NCI-H345 treated with DMSO at 0.1 percent for 48 hours (cell line): ENCODE data around the gene SMYD3.
A peak's percentile ranks its signal among the peaks of the same experiment; 100 is the strongest.

Source experiments
- DNase-seq: peaks from one replicate; lab custom pipeline; 2025; ENCODE audit not compliant: unreplicated experiment; lab: John Stamatoyannopoulos, UW

Gene SMYD3

DNA sequence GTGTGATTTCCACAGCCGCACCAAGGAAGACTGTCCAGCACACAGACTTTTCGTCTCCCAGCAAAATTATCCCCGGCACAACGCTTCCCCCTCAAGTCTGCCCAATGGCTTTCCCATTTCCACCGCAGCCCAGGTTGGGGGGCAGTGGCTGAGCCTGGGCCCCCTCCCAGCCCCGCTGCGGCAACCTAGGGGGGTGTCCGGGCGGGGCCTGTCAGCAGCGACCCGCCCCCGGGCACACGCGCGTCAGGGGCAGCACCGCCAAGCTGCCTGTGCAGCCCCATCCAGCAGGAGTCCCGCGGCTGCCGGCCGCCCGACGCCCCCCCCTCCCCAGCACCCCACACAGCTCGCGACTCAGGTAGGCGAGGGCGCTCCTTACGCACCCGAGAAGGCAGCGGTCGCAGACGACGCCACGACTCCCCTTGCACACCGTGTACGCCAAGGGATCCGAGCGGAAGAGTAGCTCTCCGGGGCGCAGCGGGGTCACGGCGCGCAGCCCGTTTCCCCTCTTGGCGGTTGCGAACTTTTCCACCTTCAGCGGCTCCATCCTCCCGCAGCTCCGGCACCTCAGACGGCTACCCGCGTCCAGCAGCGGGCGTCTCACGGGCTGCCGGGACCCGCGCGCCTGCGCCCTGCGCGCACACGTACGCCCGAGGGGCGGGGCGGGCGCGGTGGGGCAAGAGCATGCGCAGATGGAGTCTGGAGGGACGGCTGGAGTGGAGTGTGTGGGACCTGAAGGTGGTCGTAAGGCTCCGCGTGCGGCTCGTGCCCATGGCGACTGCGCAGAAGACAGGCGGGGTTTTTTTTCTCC is at the start of gene SMYD3:
Gene SMYD3, minus strand, starts transcription at position 606 of the 808 bp plus-strand sequence.
- peak; percentile 61 for DNase-seq

DNA sequence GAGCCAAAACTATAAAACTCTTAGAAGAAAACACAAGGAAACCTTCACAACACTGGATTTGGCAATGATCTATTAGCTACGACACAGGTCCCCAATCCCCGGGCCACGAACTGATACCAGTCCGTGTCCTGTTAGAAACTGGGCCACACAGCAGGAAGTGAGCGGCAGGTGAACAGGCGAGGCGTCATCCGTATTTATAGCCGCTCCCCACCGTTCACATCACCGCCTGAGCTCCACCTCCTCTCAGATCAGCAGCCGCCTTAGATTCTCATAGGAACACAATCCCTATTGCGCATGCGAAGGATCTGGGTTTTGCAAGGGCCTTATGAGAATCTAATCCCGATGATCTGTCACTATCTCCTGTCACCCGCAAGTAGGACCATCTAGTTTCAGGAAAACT is 47.1 kb upstream of the SMYD3 start:
- DNase-seq: no peak

DNA sequence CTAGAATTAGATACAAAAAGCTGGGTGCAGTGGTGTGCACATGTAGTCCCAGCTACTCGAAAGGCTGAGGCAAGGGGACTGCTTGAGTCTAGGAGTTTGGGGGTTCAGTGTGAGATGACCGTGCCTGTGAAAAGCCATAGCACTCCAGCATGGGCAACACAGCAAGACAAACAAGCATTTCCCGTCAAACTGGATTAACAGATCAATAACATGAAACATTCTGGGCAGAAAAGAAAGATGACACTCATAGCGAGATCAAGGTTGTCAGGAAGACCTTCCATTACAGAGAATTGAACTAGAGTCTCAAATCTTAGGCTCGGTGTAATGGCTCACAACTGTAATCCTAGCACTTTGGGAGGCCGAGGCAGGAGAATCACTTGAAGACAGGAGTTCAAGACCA is 45.0 kb upstream of the SMYD3 start:
- no peak for DNase-seq

DNA sequence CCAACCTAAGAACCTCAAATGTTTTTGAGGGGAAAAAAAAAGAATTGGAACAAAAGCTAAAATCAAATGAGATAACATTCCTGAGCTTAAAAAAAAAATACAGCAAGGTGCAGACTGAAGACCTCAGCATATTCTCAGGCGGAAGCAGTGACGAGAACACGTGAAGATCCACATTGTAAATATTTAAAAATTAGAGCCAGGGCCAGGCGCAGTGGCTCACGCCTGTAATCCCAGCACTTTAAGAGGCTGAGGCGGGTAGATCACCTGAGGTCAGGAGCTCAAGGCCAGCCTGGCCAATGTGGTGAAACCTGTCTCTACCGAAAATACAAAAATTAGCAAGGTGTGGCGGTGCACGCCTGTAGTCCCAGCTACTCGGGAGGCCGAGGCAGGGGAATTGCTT is 43.3 kb upstream of the SMYD3 start:
- no peak for DNase-seq

DNA sequence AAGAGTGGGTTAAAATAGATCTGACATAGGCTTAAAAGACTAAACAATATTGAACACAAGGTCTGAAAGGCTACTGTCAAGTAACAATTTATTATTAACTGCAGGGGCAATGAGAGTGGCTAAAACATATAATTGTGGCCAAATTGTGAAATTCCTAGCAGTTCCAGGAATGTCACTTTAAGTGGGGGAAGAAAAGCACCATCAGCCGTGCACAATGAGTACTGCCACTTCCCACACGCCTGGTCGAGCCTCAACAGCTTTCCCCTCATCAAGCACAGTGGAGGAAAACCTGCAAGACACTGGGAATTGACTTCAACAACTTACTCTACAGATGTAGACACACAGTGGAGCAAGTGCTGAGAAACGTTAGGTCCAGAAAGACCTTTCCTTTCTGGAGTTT is 42.6 kb upstream of the SMYD3 start:
- no peak for DNase-seq

DNA sequence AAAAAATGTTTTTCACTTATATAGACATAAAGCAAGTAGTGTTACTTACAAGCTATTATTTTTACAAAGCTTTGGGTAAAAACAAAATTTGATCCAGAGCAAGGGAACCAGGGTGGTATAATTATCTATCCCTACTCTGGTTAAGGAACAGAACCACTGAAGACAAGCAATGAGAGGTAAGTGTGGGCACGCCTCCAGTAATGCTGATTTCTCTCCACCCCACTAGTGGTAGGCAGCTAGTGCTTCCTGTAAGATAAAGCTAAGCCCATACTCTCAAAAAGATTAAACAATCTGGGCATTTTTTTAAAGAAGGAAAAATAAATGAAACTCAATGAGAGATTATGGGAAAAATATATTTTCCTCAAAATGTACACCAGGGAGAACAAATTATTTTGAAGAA is 36.9 kb upstream of the SMYD3 start:
- no peak for DNase-seq

DNA sequence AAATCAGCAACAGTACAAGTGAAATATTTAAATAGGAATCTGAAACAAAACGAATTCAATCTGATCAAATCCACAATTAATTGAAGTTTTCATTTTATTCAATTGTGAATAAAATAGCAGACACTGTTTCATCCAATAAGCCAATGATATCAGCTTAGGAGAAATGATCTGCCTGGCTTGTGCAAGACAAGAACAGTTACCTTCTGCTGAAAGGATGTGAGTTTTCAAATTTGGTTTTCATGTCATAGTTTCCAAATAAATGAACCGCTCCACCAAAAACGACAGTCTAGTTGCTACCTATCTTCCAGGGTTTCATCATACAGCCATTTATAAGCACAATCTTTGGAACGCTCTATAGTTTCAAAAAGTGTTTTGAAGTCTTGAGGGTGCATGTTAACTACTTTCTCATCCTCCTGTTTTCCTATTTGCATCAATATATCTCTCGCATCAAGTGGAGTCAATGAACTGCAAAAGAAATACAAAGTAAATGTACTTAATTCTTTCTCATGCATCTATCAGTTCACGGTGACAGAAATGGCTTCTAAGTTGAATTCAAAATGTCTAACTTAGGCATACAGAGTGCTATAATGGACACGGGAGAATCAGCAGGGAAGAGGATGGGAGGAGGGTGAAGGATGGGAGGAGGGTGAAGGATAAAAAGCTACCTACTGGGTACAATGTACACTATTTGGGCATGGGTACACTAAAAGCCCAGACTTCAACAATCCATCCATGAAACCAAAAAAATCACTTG is 33.8 kb upstream of the SMYD3 start:
- DNase-seq: no peak

DNA sequence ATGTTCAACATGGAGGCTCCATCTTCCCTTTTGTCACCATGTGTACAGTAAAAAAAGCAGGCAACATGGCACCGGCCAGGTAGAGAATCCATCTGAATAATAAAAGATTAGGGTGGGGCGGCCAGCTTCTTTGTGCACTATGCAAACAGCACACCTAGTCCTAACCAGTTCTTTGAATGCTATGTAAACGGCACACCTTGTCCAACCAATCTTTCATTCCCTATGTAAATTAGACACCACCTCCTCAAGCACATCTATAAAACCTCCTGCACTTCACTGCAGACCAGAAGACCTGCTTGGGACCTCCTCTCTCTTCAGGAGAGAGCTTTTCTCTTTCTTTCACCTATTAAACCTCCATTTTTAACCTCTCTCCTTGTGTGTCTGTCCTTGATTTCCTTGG is 30.8 kb upstream of the SMYD3 start:
- DNase-seq: no peak

DNA sequence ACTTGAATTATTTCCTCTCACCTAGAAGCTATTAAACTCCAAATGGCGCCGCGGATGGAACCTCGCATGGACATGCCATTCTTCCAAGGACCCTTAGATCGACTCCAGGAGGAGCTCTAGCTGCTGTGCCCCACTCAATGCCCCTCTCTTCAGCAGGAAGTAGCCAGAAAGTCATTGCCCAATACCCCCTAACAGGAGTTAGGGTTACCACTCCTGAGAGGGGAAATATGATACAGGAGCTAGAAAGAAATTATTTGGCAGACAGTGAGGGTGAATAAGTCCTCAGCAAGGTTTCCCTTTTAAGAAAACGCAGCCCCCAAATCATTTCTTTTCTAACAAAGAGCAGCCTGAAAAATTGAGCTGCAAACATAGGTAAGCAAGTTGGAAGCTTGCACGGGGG is 30.4 kb upstream of the SMYD3 start:
- DNase-seq: no peak

DNA sequence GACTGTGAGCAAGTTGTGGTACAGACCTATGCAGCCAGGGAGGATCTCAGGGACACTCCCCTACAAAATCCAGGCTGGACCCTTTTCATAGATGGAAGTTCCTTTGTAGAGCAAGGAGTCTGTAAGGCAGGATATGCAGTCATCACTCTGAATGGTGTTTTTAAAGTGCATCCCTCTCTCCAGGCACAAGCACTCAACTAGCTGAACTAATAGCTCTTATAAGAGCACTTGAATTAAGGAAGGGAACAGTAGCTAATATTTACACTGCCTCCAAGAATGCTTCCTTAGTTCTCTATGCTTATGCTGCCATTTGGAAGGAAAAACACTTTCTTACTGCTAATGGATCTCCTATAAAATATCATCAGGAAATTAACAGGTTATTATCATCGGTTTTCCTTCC is 27.0 kb upstream of the SMYD3 start:
- no peak for DNase-seq

DNA sequence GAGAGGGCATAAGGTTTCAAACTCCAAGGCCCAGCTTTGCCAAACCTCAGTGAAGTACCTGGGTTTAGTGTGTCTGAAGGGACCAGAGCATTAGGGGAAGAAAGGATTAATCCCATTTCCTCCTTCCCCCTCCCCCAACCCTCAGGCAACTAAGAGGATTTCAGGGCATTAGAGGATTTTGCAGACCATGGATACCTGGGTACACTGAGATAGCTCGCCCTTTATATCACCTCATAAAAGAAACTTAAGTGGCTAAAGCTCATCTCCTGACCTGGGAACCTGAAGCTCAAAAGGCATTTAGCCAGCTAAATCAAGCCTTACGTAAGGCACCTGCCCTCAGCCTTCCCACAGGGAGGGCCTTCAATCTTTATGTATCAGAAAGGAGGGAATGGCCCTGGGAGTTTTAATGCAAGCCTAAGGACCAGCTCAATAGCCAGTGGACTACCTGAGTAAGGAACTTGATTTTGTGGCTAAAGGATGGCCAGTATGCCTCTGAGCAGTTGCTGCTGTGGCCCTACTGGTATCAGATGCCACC is 26.4 kb upstream of the SMYD3 start:
- no peak for DNase-seq

DNA sequence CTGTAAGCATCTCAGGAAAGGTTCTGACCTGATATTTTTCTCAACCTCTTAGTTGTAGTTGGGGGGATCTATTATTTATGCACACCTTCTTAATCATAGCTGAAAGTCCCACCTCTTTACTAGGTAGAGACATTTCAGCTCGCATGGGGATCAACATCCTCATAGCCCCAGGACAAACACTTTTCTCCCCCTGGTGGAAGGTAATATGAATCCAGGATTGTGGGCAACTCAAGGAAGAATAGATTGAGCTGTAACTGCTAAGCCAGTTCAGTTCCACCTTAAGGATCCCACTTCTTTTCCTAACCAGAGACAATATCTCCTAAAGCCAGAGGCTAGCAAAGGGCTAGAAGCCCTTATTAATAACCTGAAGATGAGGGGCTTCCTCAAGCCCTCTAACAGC is 25.4 kb upstream of the SMYD3 start:
- DNase-seq: no peak

DNA sequence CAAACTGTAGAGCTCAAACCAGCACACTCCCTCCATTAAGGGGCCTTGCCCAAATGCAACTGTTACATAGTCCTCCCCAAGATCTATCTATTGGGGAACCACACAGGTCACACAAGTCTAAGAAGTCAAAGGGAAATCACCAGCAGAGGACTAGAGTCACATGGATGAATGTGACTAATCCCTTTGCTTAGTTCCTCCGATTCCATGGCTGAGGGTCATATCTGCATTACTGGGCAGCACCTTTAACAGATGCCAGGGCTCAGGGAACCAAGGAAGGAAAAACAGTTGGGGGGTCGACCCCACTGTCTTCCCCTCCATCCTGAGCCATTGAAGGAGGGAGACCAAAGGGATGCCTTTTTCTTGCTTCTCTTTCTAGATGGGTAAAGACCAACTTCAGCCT is 23.4 kb upstream of the SMYD3 start:
- DNase-seq: no peak

DNA sequence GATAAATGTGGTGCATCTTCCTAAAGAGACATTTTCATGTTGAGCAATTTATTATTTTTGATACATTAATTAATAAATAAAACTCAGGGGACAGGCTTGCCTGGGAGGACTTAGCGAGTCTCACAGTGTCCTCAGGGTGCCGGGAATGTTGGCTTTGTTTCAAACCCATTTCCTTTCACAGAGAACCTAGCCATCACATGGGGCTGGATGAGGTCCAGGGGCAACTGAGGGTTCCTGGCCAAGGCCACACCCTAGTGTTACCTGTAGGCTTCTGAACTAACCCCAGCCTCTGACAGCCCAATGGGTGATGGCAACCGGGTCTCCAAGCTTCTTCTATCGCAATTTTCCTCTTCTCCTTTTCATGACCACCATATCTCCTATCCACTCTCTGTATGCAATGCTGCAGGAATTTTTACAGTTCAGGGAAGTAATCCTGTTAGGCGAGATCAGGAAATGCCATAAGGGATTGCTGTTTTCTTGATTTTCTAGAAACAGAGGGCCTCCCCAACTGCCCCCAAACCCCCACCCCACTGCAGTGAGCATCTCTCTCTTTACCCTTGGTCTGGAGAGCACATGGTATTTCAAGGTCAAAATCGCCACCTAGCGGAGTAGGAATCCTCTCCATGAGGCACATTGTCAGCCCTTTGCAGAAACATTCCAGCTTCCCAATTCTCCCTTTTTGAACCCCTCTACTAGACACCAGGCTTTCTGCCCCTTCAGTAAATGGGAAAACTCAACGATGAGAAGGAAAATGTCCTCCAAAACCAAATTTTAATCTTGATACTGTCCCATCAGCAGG is 22.1 kb upstream of the SMYD3 start:
- no peak for DNase-seq

DNA sequence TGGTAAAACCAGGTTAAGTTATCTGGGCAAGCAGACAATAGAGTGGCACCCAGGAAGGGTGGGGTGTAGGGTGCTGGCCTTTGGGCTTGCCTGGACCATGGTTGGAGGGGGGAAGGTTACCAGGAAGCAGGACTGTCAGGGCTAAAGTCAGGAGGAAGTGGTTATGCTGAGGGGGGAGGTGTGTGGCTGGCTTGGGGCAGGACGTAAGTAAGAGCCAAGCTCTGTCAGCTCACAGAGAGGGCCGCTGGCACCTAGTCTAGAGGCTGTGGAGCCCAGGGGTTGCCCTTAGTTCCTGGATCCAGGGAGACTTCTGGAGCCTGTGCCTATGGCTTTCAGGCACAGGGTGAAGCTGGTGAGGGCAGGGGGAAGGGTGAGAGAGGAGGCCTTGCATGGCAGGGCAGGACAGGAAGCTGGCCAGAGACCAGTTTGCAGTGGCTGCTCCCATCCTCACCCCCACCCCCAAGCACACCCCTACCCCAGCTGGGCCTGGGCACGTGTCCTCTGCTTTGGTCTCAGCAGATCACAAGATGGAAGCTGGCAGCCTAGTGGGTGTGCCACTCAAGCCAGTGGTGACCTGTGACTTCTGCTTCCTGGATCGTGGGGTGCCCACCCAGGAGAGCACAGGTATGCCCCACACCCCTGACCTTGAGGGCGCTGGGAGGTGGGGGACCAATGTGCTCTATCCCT is 20.5 kb upstream of the SMYD3 start:
- no peak for DNase-seq

DNA sequence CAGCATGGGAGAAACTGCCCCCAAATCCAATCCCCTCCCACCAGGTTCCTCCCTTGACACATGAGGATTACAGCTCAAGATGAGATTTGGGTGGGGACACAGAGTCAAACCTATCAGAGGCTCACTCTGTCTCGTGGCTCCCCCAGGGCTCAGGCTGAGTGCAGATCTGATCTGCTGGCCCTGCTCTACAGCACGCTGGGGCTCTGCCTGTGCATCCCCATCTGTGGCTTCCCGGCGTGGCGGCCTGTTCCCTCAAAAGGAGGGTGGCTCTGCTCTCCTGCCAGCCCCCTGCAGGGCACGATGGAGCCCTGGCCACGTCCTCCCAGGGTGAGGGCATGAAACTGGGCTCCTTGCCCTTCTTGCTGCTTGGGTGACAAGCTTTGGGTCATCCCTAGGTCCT is 19.8 kb upstream of the SMYD3 start:
- no peak for DNase-seq

DNA sequence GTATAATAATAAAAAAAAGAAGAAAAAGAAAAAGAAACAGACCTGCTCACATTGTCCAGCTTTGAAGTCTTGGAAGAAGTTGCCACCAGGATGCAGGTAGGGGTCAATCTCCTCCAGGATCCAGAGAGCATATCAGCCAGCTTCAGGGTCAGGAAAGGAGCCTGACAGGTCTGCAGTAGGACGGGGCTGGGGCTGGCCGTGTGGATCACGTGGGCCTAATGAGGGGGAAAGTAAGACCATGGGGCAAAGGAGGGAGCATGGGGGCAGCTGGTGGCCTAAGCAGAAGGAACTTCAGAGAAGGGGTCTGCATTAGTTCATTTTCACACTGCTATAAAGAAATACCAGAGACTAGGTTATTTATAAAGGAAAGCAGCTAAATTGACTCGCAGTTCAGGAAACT is 19.3 kb upstream of the SMYD3 start:
- DNase-seq: no peak

DNA sequence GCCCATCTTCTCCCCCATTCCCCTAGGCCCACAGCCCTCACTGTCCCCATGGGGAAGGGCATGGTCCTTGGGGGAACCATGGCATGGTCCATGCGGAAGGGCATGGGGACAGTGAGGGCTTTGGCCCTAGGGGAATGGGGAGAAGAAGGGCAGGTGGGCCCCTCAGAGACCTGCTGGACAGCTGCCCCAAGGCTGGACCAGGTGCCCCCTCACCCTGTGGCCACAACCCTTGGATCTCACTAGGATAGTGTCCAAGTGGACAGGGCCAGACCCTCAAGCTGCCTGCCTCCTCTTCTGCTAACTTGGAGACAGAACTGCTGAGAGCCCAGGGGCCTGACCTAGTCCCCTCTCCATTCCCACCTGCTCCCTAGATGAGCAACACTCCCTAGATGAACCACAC is 12.4 kb upstream of the SMYD3 start:
- no peak for DNase-seq

DNA sequence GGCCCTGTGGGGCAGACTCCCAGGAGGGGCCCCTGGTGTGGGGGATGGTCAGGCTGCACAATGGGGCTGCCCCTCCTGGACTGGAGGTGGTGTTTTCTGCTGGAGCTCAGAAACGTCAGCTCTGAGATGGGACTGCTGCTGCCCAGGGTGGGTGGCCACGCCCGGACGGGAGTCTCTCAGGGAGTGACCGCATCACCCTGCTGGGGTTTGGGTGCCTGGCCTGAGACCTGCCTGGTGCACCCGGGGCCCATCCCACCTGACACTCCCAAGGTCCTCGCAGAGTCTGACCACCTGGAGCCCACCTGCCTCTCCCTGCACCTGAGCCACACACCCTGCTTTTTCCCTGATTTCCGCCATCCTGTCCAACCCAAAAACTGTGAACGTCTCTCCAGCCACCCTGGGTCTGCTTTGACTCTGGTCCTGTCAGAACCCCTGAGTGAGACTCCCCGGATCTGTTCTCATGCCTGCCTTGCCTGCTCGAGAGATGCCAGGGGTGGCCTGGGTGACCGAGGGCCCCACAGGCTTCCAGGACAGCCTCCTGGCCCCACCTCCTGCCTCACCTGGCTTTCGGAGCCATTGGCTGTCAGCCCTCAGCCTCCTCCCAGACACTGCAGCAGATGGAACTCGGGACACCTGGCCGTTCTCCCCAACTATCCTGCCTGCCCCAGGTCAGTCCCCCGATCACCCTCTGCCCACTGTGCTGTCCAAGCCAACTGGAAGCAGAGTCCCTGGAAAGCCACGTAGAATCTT is 11.6 kb upstream of the SMYD3 start:
- no peak for DNase-seq

DNA sequence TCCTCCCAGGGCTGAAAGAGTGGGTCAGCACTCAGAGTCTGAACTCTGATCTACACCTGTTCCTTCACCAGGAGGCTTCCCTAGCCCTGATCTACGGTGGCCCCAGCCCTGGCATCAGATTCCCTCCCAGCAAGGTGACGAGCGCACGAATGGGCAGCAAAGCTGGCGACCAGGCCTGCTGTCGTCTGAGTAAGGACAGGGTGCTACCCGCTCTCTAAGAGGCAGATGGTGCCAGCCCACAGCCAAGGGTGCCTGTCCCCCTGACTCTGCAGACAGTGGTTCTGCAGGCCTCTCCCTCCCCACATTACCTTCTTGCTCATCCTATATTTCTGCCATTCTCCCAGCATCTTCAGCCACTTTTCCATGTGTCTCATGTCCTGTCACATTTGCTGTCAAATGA is 10.3 kb upstream of the SMYD3 start:
- no peak for DNase-seq
